HFF-Myc (cell line): ENCODE measurements around the gene MIP.

Experiments
- DNase-seq: peaks from one replicate; pipeline ENCODE4 v3.0.0-alpha.2; 2011; ENCODE audit warnings: low read depth; ENCODE audit errors: extremely low read depth
- H3K4me3 ChIP-seq: replicated peaks from 2 replicates; pipeline ENCODE4 v1.5.1; 2011; ENCODE audit warnings: low read depth, mild to moderate bottlenecking, control low read depth, low read length
- TF ChIP-seq, protein P1 (sequence below): IDR thresholded peaks from 2 replicates; pipeline ENCODE4 v1.5.1; 2012; ENCODE audit warnings: mild to moderate bottlenecking, low read depth, low read length, control low read depth; ENCODE audit errors: missing control alignments

The MIP gene

DNA sequence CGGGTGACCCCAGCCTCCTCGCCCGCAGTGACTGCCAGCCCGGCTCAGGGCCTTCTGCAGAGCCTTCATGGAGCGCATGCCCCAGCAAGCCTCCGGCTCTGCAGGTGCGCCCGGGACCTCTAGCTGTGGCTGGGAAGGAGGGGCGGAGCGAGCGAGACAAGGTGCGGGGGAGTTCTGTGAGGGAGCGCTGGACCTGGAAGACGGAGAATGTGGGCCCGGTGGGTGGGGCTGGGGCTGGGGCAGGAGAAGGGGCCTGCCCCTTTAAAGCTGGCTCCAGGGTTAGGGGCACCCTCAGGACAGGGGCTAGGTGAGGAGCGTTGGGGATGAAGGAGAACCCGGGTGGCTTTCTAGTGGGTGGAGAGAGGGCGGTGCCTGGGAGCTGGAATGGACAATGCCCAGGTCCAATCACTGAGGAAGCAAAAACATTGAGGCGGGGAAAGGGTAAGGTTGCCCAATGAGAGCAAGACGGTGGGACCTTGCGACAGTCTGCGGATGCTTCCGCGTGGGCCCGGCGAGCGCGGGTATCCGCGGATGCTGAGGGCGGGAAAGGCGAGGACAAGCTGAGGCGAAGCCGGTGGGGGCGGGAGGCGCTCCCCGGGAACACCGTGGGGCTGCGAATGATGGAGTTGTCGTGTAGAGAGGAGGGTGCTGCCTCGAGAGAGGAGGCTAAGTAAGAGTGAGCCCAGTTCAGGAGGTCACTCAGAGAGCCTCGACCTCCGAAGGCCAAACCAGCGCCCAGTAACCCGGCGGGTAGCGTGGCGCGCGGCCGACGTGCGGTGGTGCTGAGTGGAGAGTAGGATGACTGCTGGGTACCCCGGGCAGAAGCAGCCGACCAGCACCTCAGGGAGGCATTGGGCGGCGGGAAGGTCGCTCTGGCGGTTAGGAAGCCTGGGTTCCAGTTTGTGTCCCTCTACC lies 33.8 kb upstream of the MIP start, which contains the start of gene GLS2:
GLS2 (minus strand) TSS at position 121 of the 915 bp plus-strand sequence; CDS start at position 78, 43 bp downstream.
- DNase-seq, result peak; percentile 42
- TF ChIP-seq, protein P1, sequence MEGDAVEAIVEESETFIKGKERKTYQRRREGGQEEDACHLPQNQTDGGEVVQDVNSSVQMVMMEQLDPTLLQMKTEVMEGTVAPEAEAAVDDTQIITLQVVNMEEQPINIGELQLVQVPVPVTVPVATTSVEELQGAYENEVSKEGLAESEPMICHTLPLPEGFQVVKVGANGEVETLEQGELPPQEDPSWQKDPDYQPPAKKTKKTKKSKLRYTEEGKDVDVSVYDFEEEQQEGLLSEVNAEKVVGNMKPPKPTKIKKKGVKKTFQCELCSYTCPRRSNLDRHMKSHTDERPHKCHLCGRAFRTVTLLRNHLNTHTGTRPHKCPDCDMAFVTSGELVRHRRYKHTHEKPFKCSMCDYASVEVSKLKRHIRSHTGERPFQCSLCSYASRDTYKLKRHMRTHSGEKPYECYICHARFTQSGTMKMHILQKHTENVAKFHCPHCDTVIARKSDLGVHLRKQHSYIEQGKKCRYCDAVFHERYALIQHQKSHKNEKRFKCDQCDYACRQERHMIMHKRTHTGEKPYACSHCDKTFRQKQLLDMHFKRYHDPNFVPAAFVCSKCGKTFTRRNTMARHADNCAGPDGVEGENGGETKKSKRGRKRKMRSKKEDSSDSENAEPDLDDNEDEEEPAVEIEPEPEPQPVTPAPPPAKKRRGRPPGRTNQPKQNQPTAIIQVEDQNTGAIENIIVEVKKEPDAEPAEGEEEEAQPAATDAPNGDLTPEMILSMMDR, result no peak
- H3K4me3 ChIP-seq, result peak within 1 kb of the TSS; percentile 48

DNA sequence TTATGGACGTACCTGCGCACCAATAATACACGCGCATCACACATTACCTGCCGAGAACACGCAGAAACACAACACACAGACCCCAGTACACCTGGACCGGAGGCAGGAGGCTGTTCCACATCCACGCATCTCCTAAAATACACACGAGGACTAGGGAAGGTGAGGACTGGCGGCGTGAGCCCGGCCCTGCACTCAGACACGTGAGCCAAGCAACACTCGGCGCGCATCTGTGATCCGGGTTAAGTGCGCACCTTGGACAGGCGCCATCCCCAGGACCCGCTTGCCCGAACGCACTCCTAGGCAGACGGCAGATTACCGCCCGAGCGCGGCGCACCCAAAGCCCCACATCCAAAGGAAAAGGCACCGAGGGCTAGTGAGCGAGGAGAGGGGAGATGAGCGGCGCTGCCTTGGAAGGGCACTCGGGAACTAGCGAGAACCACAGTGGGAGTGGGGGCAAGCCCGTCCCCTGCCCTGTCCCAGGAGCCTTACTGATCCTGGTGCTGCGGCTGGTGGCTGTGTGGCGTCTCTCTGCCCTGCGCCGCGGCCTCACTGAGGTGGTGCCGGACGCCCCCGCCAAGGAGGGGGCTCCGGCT lies 33.1 kb upstream of the MIP start:
- TF ChIP-seq, protein P1, result no peak
- H3K4me3 ChIP-seq, result peak overlapping the region; percentile 48
- no peak for DNase-seq

DNA sequence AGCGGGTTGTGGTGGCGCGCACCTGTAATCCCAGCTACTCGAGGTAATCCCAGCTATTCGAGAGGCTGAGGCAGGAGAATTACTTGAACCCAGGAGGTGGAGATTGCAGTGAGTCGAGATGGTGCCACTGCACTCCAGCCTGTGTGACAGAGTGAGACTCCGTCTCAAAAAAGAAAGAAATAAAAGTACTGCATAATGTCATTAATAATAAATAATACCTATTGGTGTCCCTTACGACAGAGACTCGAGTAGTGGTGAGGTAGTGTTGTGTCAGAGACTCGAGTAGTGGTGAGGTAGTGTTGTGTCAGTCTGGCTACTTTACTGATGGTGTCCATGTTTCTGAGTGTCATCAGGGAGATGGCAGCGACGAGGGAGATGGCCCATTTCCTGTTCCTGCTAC lies 32.2 kb upstream of the MIP start:
- TF ChIP-seq, protein P1, result no peak
- DNase-seq, result no peak
- no peak overlapping the region for H3K4me3 ChIP-seq

DNA sequence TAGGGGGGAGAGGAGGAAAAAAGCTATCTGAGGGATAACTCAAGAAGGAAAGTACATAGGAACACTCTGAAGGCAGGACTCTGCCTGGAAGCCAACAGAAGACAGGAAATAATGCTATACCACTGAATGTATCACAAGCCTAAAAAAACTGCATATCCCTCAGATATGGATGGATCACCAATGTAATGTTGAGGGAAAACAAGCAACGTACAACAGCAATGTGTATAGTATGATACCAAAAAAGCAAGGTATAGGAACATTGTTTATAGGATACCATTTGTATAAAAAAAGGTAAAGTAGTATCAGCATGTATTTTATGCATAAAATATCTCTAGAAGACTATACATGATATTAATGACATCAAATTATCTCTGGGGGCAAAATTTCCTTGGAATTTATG lies 30.1 kb upstream of the MIP start:
- H3K4me3 ChIP-seq, result no peak overlapping the region
- TF ChIP-seq, protein P1, result no peak
- DNase-seq, result no peak

DNA sequence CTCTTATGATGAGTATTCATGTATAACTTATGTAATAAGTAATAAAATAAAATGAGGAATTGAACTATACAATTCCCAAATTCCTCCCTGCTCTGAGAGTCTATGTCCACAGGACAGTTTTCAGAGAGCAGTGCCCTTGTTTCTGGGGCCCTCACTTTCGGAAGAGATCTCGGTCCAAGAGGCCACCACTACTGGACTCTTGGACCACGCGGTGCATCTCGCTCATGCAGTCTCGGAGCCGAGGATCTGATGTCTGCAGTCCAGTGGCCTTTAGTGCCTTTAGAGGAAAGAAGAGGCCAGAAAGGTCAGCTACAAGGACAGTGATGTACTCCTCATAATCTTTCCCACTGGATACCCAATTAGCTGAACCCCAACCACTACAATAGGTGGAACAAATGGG lies 25.2 kb upstream of the MIP start:
- TF ChIP-seq, protein P1, result no peak
- DNase-seq, result no peak
- no peak overlapping the region for H3K4me3 ChIP-seq

DNA sequence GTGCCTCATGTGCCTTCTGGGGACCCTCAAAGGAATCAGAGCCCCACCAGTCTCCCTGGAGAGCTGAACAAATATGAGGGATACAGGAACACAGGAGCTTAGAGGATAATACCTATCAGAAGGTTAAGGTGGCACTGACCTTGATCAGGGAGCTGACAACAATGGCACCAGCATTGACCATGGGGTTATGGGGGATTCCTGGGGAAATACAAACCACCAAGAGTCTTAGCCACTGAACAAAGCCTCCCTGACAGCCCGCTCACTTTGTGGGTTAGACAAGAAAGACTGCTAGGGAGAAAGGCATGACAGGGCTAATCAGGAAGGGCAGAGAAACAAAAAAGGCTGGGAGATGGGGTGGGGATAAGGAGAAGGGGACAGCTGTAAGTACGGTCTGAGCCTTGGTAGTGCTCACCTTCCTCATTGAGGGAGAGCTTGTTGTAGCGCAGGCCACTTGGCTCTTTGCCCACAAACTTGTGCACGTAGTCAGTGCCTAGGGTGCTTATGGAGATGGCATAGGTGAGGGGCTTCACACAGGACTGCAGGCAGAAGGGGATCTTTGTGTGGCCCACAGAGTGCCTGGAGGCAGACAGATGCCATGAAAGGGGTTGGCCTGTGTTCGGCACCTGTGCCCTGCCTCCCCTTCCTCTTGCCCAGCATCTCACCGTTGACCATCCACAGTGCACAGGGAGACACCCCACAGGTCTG lies 23.2 kb upstream of the MIP start:
- no peak overlapping the region for H3K4me3 ChIP-seq
- TF ChIP-seq, protein P1, result no peak
- DNase-seq, result no peak
